MM.1S (cell line): Measurements from ENCODE around the gene NMD3.

Experiments used
- DNase-seq: peaks from one replicate; pipeline ENCODE4 v3.0.0-alpha.2; 2015
- H2AFZ ChIP-seq: fragments of 300-600 bp; sonication (generic); 2 replicates; pipeline ENCODE4 v1.6.0; 2016; ENCODE audit warnings: antibody characterized with exemption, low read length
- H3F3A ChIP-seq: fragments of 300-600 bp; sonication (generic); 2 replicates; pipeline ENCODE4 v1.6.1; 2016; ENCODE audit warnings: mild to moderate bottlenecking, antibody characterized with exemption, low read length, moderate library complexity, mixed read lengths; ENCODE audit not compliant: insufficient read depth
- H3K27ac ChIP-seq: fragments of 300-600 bp; sonication (generic); 2 replicates; pipeline ENCODE4 v1.5.1; 2016; ENCODE audit warnings: mild to moderate bottlenecking, low read length
- H3K27me3 ChIP-seq: fragments of 300-600 bp; sonication (generic); replicated peaks from 2 replicates; pipeline ENCODE4 v1.6.0; 2016; ENCODE audit warnings: low read length; ENCODE audit not compliant: insufficient read depth
- H3K36me3 ChIP-seq: fragments of 300-600 bp; sonication (generic); replicated peaks from 2 replicates; pipeline ENCODE4 v1.6.1; 2016; ENCODE audit warnings: mild to moderate bottlenecking, low read length, mixed read lengths; ENCODE audit not compliant: insufficient read depth
- H3K4me1 ChIP-seq: fragments of 300-600 bp; sonication (generic); 2 replicates; pipeline ENCODE4 v1.6.1; 2016; ENCODE audit warnings: low read length, mixed read lengths
- H3K4me2 ChIP-seq: fragments of 300-600 bp; sonication (generic); 2 replicates; pipeline ENCODE4 v1.6.0; 2016; ENCODE audit warnings: low read depth, low read length
- H3K4me3 ChIP-seq: fragments of 300-600 bp; sonication (generic); 2 replicates; pipeline ENCODE4 v1.5.1; 2016; ENCODE audit warnings: low read length, mixed read lengths
- H3K79me2 ChIP-seq: fragments of 300-600 bp; sonication (generic); 2 replicates; pipeline ENCODE4 v1.6.1; 2016; ENCODE audit warnings: mixed run types, low read length, mixed read lengths
- H3K9ac ChIP-seq: fragments of 300-600 bp; sonication (generic); 2 replicates; pipeline ENCODE4 v1.6.1; 2016; ENCODE audit warnings: low read length, mixed read lengths
- H3K9me2 ChIP-seq: fragments of 300-600 bp; sonication (generic); replicated peaks from 2 replicates; pipeline ENCODE4 v1.6.1; 2016; ENCODE audit warnings: mild to moderate bottlenecking, low read length, mixed read lengths; ENCODE audit not compliant: insufficient read depth
- H3K9me3 ChIP-seq: fragments of 300-600 bp; sonication (generic); replicated peaks from 2 replicates; pipeline ENCODE4 v1.6.1; 2016; ENCODE audit warnings: mild to moderate bottlenecking, low read length, mixed read lengths; ENCODE audit not compliant: insufficient read depth
- H4K20me1 ChIP-seq: fragments of 300-600 bp; sonication (generic); 2 replicates; pipeline ENCODE4 v1.6.1; 2016; ENCODE audit warnings: mild to moderate bottlenecking, low read length, moderate library complexity, mixed read lengths; ENCODE audit not compliant: insufficient read depth
- EZH2 ChIP-seq: fragments of 300-600 bp; sonication (generic); optimal IDR thresholded peaks from 2 replicates; pipeline ENCODE3; 2017; ENCODE audit warnings: low read depth, mild to moderate bottlenecking, antibody characterized with exemption, low read length, mixed read lengths
- EZH2phosphoT487 ChIP-seq: fragments of 300-600 bp; sonication (generic); IDR thresholded peaks from 2 replicates; pipeline ENCODE4 v1.6.1; 2018; ENCODE audit warnings: antibody characterized with exemption, low read length
- TF ChIP-seq, protein P1 (sequence below): fragments of 300-600 bp; sonication (generic); IDR thresholded peaks from 2 replicates; pipeline ENCODE4 v1.5.1; 2016; ENCODE audit warnings: antibody characterized with exemption, low read length, mixed read lengths

Gene NMD3

GRCh38 chr3:161230621-161231171 is 9.6 kb downstream of the NMD3 start:
- H3K79me2 ChIP-seq = peaks cover 43% of the 10 kb centered on the region

GRCh38 chr3:161231861-161232260 is 10.8 kb downstream of the NMD3 start:
- Histone ChIP-seq H3K27me3 (no peaks in the 10 kb centered on the region), H3K4me2 (no peak overlapping the region), H3F3A (no peaks in the 10 kb centered on the region), H4K20me1 (0 out of 2 replicates have a peak, but pooled peaks cover under 1% of the 10 kb centered on the region), H3K36me3 (peaks cover 28% of the 10 kb centered on the region), H3K4me1 (no peaks in the 10 kb centered on the region), H3K9me3 (no peaks in the 10 kb centered on the region), H3K27ac (no peak overlapping the region), H2AFZ (no peak overlapping the region), H3K9ac (no peak overlapping the region), H3K4me3 (no peak overlapping the region), H3K79me2 (peaks cover 32% of the 10 kb centered on the region), H3K9me2 (no peaks in the 10 kb centered on the region)
- TF ChIP-seq EZH2 (no peak), EZH2phosphoT487 (no peak)
- TF ChIP-seq, protein P1, sequence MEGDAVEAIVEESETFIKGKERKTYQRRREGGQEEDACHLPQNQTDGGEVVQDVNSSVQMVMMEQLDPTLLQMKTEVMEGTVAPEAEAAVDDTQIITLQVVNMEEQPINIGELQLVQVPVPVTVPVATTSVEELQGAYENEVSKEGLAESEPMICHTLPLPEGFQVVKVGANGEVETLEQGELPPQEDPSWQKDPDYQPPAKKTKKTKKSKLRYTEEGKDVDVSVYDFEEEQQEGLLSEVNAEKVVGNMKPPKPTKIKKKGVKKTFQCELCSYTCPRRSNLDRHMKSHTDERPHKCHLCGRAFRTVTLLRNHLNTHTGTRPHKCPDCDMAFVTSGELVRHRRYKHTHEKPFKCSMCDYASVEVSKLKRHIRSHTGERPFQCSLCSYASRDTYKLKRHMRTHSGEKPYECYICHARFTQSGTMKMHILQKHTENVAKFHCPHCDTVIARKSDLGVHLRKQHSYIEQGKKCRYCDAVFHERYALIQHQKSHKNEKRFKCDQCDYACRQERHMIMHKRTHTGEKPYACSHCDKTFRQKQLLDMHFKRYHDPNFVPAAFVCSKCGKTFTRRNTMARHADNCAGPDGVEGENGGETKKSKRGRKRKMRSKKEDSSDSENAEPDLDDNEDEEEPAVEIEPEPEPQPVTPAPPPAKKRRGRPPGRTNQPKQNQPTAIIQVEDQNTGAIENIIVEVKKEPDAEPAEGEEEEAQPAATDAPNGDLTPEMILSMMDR = no peak
- no peak for DNase-seq

More at GRCh38 chr3:161230621-161231171, 9.6 kb downstream of the NMD3 start:
- peaks cover 23% of the 10 kb centered on the region; the same call in 1 of the 2 replicates for H3K36me3 ChIP-seq
- no peaks in the 10 kb centered on the region for H3F3A ChIP-seq
- no peak overlapping the region for H3K27ac ChIP-seq
- H3K4me1 ChIP-seq = no peaks in the 10 kb centered on the region
- no peaks in the 10 kb centered on the region for H3K27me3 ChIP-seq
- TF ChIP-seq, protein P1 = no peak
- no peak for TF ChIP-seq EZH2phosphoT487
- no peaks in the 10 kb centered on the region for H3K9me3 ChIP-seq
- H3K9ac ChIP-seq = no peak overlapping the region
- no peak for DNase-seq
- H3K9me2 ChIP-seq = no peaks in the 10 kb centered on the region
- no peak overlapping the region for H3K4me3 ChIP-seq
- no peak overlapping the region for H3K4me2 ChIP-seq
- H2AFZ ChIP-seq = no peak overlapping the region
- H4K20me1 ChIP-seq = 0 out of 2 replicates have a peak, but pooled peaks cover 5% of the 10 kb centered on the region

DNA sequence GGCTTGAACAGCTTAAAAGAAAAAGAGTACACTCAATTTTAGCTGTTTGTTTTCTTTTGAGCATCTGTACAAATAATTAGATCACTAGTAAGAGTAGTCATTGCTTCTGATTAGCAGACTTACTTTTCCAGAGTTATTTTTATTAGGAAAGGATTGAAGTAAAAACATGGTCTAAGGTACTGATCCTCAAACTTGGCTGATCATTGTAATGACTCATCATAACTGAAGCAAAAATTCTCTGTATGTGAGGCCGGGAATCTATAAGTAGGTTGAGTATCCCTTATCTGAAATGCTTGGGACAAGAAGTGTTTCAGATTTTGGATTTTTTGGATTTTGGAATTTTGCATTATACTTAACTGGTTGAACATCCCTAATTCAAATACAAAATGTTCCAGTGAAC is 12.4 kb downstream of the NMD3 start:
- H3K79me2 ChIP-seq = peaks cover 29% of the 10 kb centered on the region
- DNase-seq = no peak
- peaks cover 22% of the 10 kb centered on the region for H3K36me3 ChIP-seq

More for the DNA sequence above, 12.4 kb downstream of the NMD3 start:
- Histone ChIP-seq H3K27me3 (no peaks in the 10 kb centered on the region), H3K9ac (no peak overlapping the region), H3K9me3 (no peaks in the 10 kb centered on the region), H3K4me2 (no peak overlapping the region), H4K20me1 (no peaks in the 10 kb centered on the region), H3K9me2 (no peaks in the 10 kb centered on the region), H3K27ac (no peak overlapping the region), H3K4me1 (no peaks in the 10 kb centered on the region), H2AFZ (no peak overlapping the region), H3K4me3 (no peak overlapping the region), H3F3A (no peaks in the 10 kb centered on the region)
- TF ChIP-seq, protein P1 = no peak
- TF ChIP-seq EZH2 (no peak), EZH2phosphoT487 (no peak)
